ENCODE measurements around the gene CIAPIN1.
A peak's percentile ranks its signal among the peaks of the same experiment; 100 is the strongest.

The CIAPIN1 gene

DNA sequence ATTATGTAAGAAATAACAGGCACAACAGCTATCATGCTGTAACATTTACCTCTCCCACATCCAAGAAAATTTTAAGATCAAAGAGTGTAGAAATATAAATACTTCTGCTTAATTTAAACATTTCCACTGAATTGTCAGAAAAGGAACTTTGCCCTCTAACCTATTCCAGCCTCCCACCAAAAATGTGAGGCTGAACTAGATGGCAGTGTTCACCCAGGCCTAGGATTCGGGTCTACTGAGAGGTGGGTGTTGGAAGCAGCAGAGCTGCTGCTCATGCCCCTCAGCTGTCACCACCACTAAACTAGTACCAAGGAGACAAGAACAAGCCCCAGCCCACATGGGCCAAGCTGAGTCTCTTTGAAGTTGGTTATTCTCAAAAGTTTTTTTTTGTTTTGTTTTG, 11.3 kb downstream of the CIAPIN1 start:
- FAIRE-seq = no peak
- DNase-seq (ENCODE audit: insufficient read length, low spot score) = no peak
- TF ChIP-seq POLR2A (IDR thresholded peaks at IDR 0.05; ENCODE audit: low read depth, low read length) = no peak

DNA sequence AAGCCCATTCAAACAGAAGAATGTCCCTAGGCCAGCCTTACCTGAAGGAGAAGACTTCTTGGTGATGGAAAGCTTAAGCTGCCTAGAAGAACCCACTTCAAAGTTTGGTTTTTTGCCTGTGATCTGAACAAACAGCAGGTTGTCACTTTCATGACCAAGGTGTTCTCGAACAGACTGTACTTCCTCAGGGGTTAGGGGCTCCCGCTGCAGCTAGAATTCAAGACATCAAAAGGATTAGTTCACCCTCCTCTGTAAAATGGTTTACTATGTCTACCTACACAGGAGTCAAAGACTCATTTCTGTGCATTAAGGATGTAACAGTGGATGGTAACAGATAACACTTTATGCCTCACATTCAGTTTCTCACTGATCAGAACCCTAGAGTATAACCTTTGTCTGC, 13.2 kb downstream of the CIAPIN1 start:
- TF ChIP-seq POLR2A (IDR thresholded peaks at IDR 0.05; ENCODE audit: low read depth, low read length) = no peak
- DNase-seq (ENCODE audit: insufficient read length, low spot score) = no peak
- no peak for FAIRE-seq

DNA sequence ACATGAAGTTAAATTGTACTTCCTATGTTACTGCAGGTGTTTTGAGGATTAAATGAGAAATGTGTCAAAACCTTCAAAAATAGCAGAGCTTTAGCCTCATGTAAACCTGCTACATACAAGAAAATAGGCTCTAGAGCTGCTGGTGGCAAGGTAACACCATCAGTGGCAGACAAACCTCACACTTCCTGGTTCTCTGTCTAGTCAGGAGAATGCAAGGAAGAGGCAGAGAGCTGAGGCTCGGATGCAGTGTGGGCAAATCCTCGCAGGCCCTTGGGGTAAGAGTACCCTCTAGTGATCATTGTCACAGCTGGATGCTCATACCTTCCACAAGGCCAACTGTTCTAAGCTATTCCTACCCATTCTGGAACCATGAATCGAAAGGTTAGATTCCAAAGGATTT, 14.2 kb downstream of the CIAPIN1 start:
- FAIRE-seq (no peak), DNase-seq (ENCODE audit: insufficient read length, low spot score) (no peak)
- TF ChIP-seq POLR2A (IDR thresholded peaks at IDR 0.05; ENCODE audit: low read depth, low read length) = no peak

DNA sequence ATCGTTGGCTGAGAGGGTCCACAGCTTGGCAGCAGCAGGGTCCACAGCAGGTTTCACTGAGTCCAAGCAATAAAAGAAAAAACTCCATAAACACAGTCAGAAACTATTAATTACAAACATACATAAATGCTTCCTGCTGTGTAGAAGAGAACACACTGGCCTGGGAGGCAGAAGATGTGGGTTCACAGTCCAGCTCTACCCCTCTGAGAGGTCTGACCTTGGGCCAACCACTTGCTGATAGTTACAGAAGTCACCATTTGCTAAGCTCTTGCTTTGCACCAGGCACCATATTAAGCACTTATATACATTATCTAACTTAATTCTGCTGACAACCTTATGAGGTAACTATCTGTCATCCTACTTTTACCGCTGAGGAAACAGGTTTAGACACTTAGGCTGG, 14.7 kb downstream of the CIAPIN1 start:
- no peak for FAIRE-seq
- no peak for TF ChIP-seq POLR2A (IDR thresholded peaks at IDR 0.05; ENCODE audit: low read depth, low read length)
- no peak for DNase-seq (ENCODE audit: insufficient read length, low spot score)

DNA sequence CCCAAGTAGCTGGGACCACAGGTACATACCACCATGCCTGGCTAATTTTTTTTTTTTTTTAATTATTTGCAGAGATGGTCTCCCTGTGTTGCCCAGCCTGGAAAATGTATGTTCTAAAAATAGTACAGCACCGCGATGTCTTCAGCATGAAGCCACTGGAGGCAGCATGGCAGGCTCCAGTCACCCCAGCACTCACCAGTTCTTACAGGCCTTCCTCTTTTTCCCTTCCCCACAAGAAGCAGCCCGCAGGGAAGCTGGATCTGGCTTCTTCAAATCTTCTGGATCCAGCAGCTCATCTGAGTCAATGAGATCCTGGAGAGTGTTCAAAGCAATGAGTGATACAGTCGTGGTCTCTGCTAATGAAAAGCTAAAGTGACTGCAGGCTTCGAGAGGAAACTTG, 16.2 kb downstream of the CIAPIN1 start:
- no peak for FAIRE-seq

DNA sequence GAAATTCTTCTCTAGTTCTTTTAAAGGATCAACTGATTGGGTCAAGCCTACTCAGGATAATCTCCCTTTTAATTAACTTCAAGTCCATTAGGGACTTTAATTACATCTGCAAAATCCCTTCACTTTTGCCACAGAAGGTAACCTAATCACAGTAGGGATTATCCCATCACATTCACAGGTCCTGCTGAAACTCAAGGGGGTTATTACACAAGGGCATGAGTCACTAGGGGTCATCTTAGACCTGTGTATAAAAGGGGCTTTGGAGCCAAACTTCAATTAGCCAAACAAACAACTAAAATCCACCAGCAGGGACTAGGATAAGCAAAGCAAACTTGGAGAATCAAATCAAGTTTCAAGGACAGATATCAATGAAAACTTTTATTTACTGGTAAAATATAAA, 19.4 kb downstream of the CIAPIN1 start:
- TF ChIP-seq POLR2A (IDR thresholded peaks at IDR 0.05; ENCODE audit: low read depth, low read length) = no peak
- DNase-seq (ENCODE audit: insufficient read length, low spot score) (no peak), FAIRE-seq (no peak)

More for the DNA sequence above, 16.2 kb downstream of the CIAPIN1 start:
- DNase-seq (ENCODE audit: insufficient read length, low spot score) = no peak
- TF ChIP-seq POLR2A (IDR thresholded peaks at IDR 0.05; ENCODE audit: low read depth, low read length) = no peak

DNA sequence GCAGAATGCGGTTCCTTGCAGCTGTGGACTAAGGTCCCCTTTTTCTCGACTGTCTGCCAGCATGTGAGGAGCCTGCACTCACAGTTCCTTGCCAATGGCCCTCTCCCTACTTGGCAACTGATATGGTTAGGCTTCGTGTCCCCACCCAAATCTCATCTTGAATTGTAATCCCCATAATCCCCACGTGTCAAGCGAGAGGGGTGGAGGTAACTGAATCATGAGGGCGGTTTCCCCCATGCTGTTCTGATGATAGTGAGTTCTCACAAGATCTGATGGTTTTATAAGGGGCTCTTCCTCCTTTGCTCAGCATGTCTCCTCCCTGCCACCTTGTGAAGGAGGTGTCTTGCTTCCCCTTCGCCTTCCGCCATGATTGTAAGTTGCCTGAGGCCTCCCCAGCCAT, 19.9 kb downstream of the CIAPIN1 start:
- DNase-seq (ENCODE audit: insufficient read length, low spot score) (no peak), FAIRE-seq (no peak)
- no peak for TF ChIP-seq POLR2A (IDR thresholded peaks at IDR 0.05; ENCODE audit: low read depth, low read length)

DNA sequence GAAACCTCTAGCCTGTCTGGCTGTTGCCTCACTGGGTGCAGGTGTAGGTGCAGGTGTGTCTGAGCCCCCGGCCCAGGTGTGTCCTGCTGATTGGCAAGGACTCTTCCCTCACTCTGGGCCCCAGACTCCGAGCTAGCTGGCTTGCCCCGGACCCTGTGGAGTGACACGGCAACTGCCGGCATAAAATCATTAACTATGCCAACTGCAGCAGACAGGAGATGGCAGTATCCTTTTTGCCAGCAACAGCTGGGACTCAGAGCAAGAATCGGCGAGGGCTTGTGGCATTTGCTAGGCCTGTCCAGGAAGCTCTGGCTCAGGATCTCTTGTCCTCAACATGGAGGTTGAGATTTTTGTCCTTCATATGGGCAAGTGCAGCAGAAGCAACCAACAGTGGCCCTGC, 20.8 kb downstream of the CIAPIN1 start:
- no peak for FAIRE-seq
- TF ChIP-seq POLR2A (IDR thresholded peaks at IDR 0.05; ENCODE audit: low read depth, low read length) = no peak
- DNase-seq (ENCODE audit: insufficient read length, low spot score) = no peak

DNA sequence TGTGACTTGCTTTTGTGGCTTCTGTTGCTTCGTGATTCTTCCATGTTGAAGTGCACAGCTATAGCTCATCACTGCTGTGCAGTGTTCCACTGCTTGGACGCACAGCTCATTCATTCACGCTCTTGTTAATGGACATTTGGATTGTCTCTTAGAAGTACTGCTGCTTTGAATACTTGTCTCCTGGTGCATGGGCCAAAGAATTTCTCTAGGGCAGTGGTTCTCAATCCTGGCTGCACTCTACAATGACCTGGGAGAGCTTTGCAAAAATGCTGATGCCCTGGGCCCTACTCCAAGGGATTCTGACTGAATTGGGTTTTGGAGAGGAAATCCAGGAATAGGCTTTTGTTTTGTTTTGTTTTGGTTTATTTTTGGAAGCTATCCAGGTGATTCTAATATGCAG, 22.6 kb downstream of the CIAPIN1 start:
- FAIRE-seq (no peak), DNase-seq (ENCODE audit: insufficient read length, low spot score) (no peak)
- no peak for TF ChIP-seq POLR2A (IDR thresholded peaks at IDR 0.05; ENCODE audit: low read depth, low read length)

DNA sequence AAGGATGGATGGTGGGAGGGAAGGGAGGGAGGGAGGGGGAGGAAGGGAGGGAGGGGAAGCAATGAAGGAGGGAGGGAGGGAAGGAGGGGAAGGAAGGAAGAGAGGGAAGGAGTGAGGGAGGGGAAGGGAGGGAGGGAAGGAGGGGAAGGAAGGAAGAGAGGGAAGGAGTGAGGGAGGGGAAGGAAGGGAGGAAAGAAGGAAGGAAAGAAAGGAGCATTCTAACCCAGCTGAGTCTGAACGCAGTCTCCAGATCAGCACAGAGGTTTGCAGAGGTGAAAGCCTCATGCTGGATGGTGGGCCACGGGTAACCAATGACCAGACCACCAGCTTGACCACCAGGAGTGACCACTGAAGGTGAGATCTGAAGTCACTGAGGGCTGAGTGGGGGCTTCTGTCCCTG, 24.0 kb downstream of the CIAPIN1 start:
- no peak for FAIRE-seq
- DNase-seq (ENCODE audit: insufficient read length, low spot score) = no peak
- TF ChIP-seq POLR2A (IDR thresholded peaks at IDR 0.05; ENCODE audit: low read depth, low read length) = no peak

DNA sequence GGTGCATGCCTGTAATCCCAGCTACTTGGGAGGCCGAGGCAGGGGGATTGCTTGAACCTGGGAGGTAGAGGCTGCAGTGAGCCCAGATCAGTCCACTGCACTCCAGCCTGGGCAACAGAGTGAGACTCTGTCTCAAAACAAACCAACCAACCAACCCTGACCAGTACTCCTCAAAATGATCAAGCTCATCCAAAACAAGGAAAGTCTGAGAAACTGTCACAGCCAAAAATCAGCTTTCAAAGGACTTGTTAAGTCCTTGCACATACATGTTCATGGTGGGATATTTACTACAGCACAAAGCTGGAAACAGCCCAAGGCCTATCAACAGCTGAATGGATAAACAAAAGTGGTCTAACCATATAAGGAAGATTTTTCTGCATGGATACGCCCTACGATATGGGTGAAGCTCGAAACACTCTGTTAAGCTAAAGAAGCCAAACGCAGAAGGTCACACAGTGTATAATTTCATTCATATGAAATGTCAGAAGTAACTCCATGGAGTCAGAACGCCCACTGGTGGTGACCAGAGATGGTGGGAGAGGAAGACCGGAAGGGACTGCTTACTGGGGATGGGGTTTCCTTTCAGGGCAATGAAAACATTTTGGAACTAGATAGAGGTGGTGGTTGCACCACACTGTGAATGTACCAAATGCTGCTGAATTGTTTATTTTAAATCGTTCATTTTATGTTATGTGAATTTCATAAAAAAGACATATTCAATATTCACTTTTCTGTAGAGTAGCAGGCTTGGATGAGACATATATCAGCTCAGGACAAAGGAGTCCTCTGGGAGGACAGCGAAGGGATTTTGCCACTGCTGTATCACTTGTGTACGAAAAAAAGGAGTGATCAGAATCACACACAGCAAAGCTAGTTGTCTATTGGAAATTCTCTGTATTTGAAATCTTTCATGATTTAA, 24.9 kb downstream of the CIAPIN1 start:
- no peak for FAIRE-seq
- TF ChIP-seq POLR2A (IDR thresholded peaks at IDR 0.05; ENCODE audit: low read depth, low read length) = no peak
- peak; percentile 27 for DNase-seq (ENCODE audit: insufficient read length, low spot score)

DNA sequence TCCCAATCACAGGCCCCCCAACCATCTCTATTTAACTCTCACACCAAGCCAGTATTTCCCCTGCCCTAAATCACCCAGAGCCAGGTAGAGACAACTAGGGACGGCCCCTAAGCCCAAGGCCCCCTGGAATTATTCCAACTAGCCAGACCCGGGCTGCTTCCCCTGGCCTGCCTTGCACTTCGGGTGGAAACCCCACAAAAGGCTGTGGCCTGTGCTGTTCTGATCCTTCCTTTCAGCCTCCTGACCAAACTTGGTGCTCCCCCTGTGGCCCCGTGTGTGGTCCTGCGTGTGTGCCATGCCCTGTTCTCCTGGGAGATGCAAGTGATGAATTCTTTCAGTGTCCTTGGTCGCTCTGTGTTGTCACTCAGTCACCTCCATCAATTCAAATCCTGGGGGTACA, 27.7 kb downstream of the CIAPIN1 start:
- TF ChIP-seq POLR2A (IDR thresholded peaks at IDR 0.05; ENCODE audit: low read depth, low read length) = no peak
- FAIRE-seq = no peak

DNA sequence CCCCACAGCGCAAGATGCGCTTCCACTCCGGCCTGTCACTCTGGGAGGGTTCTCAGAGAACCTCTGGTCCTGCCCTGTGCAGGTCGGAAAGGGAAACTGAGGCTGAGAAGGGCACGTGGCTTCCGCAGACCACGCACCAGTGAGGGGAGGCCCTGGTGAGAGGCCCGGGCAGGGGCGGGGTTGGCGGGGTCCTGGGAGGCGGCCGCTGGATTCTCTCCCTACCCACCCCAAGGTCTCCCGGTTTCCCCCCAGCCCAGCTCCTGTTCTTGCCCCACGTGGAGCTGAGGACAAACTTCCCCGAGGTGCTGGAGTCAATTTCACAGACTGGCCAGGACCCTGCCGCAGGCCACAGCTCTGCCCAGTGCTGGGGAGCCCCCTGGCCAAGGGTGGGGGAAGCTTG, 31.1 kb downstream of the CIAPIN1 start:
- no peak for FAIRE-seq
- no peak for DNase-seq (ENCODE audit: insufficient read length, low spot score)
- TF ChIP-seq POLR2A (IDR thresholded peaks at IDR 0.05; ENCODE audit: low read depth, low read length) = no peak

More for the DNA sequence above, 27.7 kb downstream of the CIAPIN1 start:
- no peak for DNase-seq (ENCODE audit: insufficient read length, low spot score)

DNA sequence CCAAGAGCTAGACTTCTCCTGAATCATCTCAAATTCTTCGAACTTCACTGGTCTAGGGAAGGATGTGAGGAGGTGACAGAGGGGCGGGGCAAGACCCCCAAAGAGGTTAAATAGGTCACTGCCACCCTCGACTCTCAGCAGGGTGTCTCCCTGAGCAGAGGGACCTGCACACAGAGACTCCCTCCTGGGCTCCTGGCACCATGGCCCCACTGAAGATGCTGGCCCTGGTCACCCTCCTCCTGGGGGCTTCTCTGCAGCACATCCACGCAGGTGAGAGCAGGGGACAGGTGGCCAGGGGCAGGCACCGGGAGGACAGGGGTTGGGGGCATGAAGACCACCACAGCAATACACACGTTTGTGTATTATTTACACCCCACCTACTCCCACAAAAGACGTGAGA, 33.5 kb downstream of the CIAPIN1 start:
- no peak for DNase-seq (ENCODE audit: insufficient read length, low spot score)
- no peak for TF ChIP-seq POLR2A (IDR thresholded peaks at IDR 0.05; ENCODE audit: low read depth, low read length)
- no peak for FAIRE-seq

DNA sequence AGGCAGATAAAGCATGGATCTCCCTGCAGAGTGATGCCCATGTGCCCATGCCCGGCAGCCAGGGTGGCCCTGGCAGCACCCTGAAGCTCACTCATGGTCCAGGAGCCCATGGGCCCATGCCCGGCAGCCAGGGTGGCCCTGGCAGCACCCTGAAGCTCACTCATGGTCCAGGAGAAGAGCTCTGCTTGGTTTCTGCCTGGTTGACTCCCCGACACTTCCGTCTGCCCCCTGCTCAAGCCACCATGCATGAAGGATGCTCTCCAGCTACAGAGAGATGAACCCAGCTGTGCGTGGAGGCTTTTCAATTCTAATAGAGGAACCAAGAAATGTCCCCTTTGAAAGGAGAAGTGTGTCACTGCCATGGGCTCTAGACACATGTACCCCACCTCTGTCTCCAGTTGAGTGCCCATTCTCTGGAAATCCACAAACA, 33.9 kb downstream of the CIAPIN1 start:
- DNase-seq (ENCODE audit: insufficient read length, low spot score) = no peak
- TF ChIP-seq POLR2A (IDR thresholded peaks at IDR 0.05; ENCODE audit: low read depth, low read length) = no peak
- FAIRE-seq = no peak

Measured in H54 (cell line).